ENCODE results near the gene STK16.

DNA sequence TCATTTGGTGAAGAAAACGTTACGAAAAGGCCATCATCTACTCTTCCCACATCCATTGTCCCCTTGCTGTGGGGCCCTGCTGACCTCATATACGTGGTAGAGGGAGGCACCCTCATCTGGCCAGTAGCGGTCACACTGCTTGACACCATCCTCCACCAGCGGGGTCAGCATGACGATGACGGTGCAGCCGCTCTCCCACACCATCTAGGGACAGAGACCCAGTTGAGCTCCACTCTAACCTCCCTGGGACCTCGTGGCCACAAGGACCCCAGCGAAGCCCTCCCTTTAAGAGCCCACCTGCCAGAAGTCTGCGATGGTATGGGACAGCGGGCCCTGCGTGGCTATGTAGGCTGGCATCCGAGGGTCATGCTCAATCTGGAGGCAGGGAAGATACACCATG, 50.9 kb downstream of the STK16 start:
- TF ChIP-seq, protein P1, sequence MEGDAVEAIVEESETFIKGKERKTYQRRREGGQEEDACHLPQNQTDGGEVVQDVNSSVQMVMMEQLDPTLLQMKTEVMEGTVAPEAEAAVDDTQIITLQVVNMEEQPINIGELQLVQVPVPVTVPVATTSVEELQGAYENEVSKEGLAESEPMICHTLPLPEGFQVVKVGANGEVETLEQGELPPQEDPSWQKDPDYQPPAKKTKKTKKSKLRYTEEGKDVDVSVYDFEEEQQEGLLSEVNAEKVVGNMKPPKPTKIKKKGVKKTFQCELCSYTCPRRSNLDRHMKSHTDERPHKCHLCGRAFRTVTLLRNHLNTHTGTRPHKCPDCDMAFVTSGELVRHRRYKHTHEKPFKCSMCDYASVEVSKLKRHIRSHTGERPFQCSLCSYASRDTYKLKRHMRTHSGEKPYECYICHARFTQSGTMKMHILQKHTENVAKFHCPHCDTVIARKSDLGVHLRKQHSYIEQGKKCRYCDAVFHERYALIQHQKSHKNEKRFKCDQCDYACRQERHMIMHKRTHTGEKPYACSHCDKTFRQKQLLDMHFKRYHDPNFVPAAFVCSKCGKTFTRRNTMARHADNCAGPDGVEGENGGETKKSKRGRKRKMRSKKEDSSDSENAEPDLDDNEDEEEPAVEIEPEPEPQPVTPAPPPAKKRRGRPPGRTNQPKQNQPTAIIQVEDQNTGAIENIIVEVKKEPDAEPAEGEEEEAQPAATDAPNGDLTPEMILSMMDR (IDR thresholded peaks at IDR 0.05; ENCODE audit: low read depth, low read length): no peak
- no peak for TF ChIP-seq EZH2phosphoT487 (IDR thresholded peaks at IDR 0.05; ENCODE audit: low read depth)
